CD4-positive, alpha-beta T cell treated with Interleukin-6 for 4 hours (primary cell): ENCODE data around the gene USP22.
"Not testable (repeated sequence)": the region's sequence is repeated elsewhere in the genome, so short reads cannot be mapped to it uniquely, and the experiment has no call there.

Source experiments
- DNase-seq: peaks from one replicate; pipeline ENCODE4 v3.0.0-alpha.2; 2020; ENCODE audit warnings: mixed read lengths

The USP22 gene

GRCh38 chr17:20986767-20987510 lies 55.9 kb downstream of the USP22 start:
- no peak for DNase-seq

- DNase-seq: no peak
These were observed 59.5 kb downstream of the USP22 start for GRCh38 chr17:20983359-20983637.

- no peak for DNase-seq
These were observed 60.0 kb downstream of the USP22 start for GRCh38 chr17:20982589-20983358.

GRCh38 chr17:20981046-20981920 lies 61.5 kb downstream of the USP22 start:
- DNase-seq: no peak

GRCh38 chr17:20979792-20980083 lies 63.1 kb downstream of the USP22 start:
- no peak for DNase-seq

- not testable (repeated sequence) for DNase-seq
These were observed 63.6 kb downstream of the USP22 start for GRCh38 chr17:20979007-20979791.

- DNase-seq: not testable (repeated sequence)
These were observed 65.1 kb downstream of the USP22 start for GRCh38 chr17:20977609-20978253.

GRCh38 chr17:20975566-20975965 lies 67.2 kb downstream of the USP22 start:
- DNase-seq: no peak

- DNase-seq: no peak
These were observed 72.5 kb downstream of the USP22 start for GRCh38 chr17:20970329-20970728.

GRCh38 chr17:20968913-20969616 lies 73.7 kb downstream of the USP22 start:
- DNase-seq: no peak

GRCh38 chr17:20967776-20968175 lies 75.0 kb downstream of the USP22 start:
- DNase-seq: no peak

GRCh38 chr17:20966870-20967269 lies 75.9 kb downstream of the USP22 start:
- peak; percentile 5 for DNase-seq

- no peak for DNase-seq
These were observed 77.3 kb downstream of the USP22 start for GRCh38 chr17:20965492-20965891.

- no peak for DNase-seq
These were observed 81.2 kb downstream of the USP22 start for GRCh38 chr17:20961586-20961985.

- no peak for DNase-seq
These were observed 81.9 kb downstream of the USP22 start for GRCh38 chr17:20960871-20961270.

- DNase-seq: no peak
These were observed 87.1 kb downstream of the USP22 start for GRCh38 chr17:20955427-20956323.

- DNase-seq: no peak
These were observed 88.0 kb downstream of the USP22 start for GRCh38 chr17:20954794-20955193.

GRCh38 chr17:20952183-20952582 lies 90.6 kb downstream of the USP22 start:
- DNase-seq: no peak
